Tibial nerve (tissue), 4 donors: ENCODE measurements around the gene C1orf53. TPM values are rescaled to one million over a fixed set of nuclear protein-coding genes. Genes with fewer than 3 reads are reported as not detected.

Source experiments
- DNase-seq, 2 donors: peaks; one replicate each; pipeline ENCODE4 v3.0.0-alpha.2; 2019; ENCODE audit warnings: low spot score in 2 of 2
- H3K27ac ChIP-seq, 4 donors: fragments of 200-600 bp; sonication (generic) in 3 of 4; one replicate each; pipeline ENCODE4 v1.5.1; 2017 to 2019; ENCODE audit warnings: mild to moderate bottlenecking in 1 of 4
- H3K27me3 ChIP-seq, 2 donors: fragments of 200-600 bp; sonication (generic) in 1 of 2; one replicate each; pipeline versions ENCODE4 v1.5.1 to v1.6.0; 2017 to 2019
- H3K36me3 ChIP-seq, 3 donors: fragments of 200-600 bp; sonication (generic); one replicate each; pipeline ENCODE4 v1.5.1; 2018 to 2019
- H3K4me1 ChIP-seq, 4 donors: fragments of 200-600 bp; sonication (generic) in 3 of 4; one replicate each; pipeline ENCODE4 v1.5.1; 2017 to 2019
- H3K4me3 ChIP-seq, 4 donors: fragments of 200-600 bp; sonication (generic) in 3 of 4; one replicate each; pipeline ENCODE4 v1.5.1; 2017 to 2019; ENCODE audit warnings: mild to moderate bottlenecking in 1 of 4, moderate library complexity in 1 of 4
- H3K9me3 ChIP-seq, 4 donors: fragments of 200-600 bp; sonication (generic) in 3 of 4; one replicate each; pipeline ENCODE4 v1.5.1; 2017 to 2019
- CTCF ChIP-seq, 5 experiments: fragments of 200-600 bp in 3 of 5; fragments of 450-650 bp in 2 of 5; sonication (generic) in 3 of 5; IDR thresholded peaks; one replicate each; pipeline ENCODE4 v1.5.1; 2016 to 2019; ENCODE audit warnings: antibody characterized with exemption in 5 of 5, mild to moderate bottlenecking in 3 of 5, moderate library complexity in 2 of 5
- EP300 ChIP-seq, 2 donors: sonication (generic); formaldehyde crosslinking; IDR thresholded peaks; one replicate each; pipeline ENCODE4 v1.6.1; 2017; ENCODE audit warnings: antibody characterized with exemption in 2 of 2, mild to moderate bottlenecking in 1 of 2
- POLR2A ChIP-seq, 2 donors: fragments of 450-650 bp; IDR thresholded peaks; one replicate each; pipeline ENCODE4 v1.6.1; 2017; ENCODE audit warnings: antibody characterized with exemption in 2 of 2, mild to moderate bottlenecking in 2 of 2, moderate library complexity in 2 of 2
- WGBS, 2 donors: methylation state at CpG; one replicate each; pipeline ENCODE4 v1.1.5; 2018; 5-methylcytosine and 5-hydroxymethylcytosine counted together
- total RNA-seq, 4 donors: library from RNA; depleted of rRNA; stranded (reverse); fragments of >200 nt; gene quantifications; one replicate each; pipeline ENCODE4 v1.1.0, GENCODE V29; 2016

C1orf53 gene
- total RNA-seq, 4 donors from 2014 or later, result not detected

GRCh38 chr1:197918807-197919345 lies 16.4 kb downstream of the C1orf53 start:
- Histone ChIP-seq H3K9me3 (no peaks in the 10 kb centered on the region), H3K4me3 (no peak overlapping the region), H3K27me3 (peaks cover 10 to 96% of the 10 kb centered on the region in 2 donors), H3K36me3 (no peaks in the 10 kb centered on the region), H3K4me1 (peaks cover 0 to 72% (median 29%) of the 10 kb centered on the region in 4 donors), H3K27ac (no peak overlapping the region)
- no peak for DNase-seq
- 9 to 14% methylated on average over 16 of the region's 16 CpGs for WGBS, 2 donors
- TF ChIP-seq EP300 (IDR thresholded peaks at IDR 0.05) (no peak), POLR2A (IDR thresholded peaks at IDR 0.05) (no peak), CTCF (IDR thresholded peaks at IDR 0.05) (no peak)

- H3K36me3 ChIP-seq, result no peaks in the 10 kb centered on the region
- no peak overlapping the region for H3K4me3 ChIP-seq
- TF ChIP-seq EP300 (IDR thresholded peaks at IDR 0.05) (peak in 1 of 2 donors; percentile 35), CTCF (IDR thresholded peaks at IDR 0.05) (no peak), POLR2A (IDR thresholded peaks at IDR 0.05) (no peak)
- no peak for DNase-seq
- no peak overlapping the region for H3K27ac ChIP-seq
- 9 to 14% methylated on average over 21 to 26 of the region's 35 CpGs for WGBS, 2 donors
- no peaks in the 10 kb centered on the region for H3K9me3 ChIP-seq
- peaks cover 0 to 66% (median 29%) of the 10 kb centered on the region in 4 donors for H3K4me1 ChIP-seq
- H3K27me3 ChIP-seq, result peaks cover 10 to 92% of the 10 kb centered on the region in 2 donors
These were observed 17.1 kb downstream of the C1orf53 start for GRCh38 chr1:197919346-197920066.

- H3K4me3 ChIP-seq, result no peak overlapping the region
- no peaks in the 10 kb centered on the region for H3K36me3 ChIP-seq
- H3K9me3 ChIP-seq, result no peaks in the 10 kb centered on the region
- 8 to 25% methylated on average over 9 to 10 of the region's 11 CpGs for WGBS, 2 donors
- peaks cover 0 to 65% (median 29%) of the 10 kb centered on the region in 4 donors for H3K4me1 ChIP-seq
- H3K27ac ChIP-seq, result no peak overlapping the region
- TF ChIP-seq CTCF (IDR thresholded peaks at IDR 0.05), result no peak
- no peak for TF ChIP-seq POLR2A (IDR thresholded peaks at IDR 0.05)
- TF ChIP-seq EP300 (IDR thresholded peaks at IDR 0.05), result no peak
- DNase-seq, result no peak
- peaks cover 10 to 92% of the 10 kb centered on the region in 2 donors for H3K27me3 ChIP-seq
These were observed 17.6 kb downstream of the C1orf53 start for GRCh38 chr1:197920067-197920396.

- H3K27me3 ChIP-seq, result peaks cover 10 to 87% of the 10 kb centered on the region in 2 donors
- WGBS, 2 donors, result 32 to 42% methylated on average over 19 of the region's 19 CpGs
- no peaks in the 10 kb centered on the region for H3K36me3 ChIP-seq
- no peaks in the 10 kb centered on the region for H3K9me3 ChIP-seq
- H3K4me3 ChIP-seq, result no peak overlapping the region
- TF ChIP-seq CTCF (IDR thresholded peaks at IDR 0.05) (no peak), POLR2A (IDR thresholded peaks at IDR 0.05) (no peak), EP300 (IDR thresholded peaks at IDR 0.05) (no peak)
- H3K4me1 ChIP-seq, result peaks cover 0 to 60% (median 29%) of the 10 kb centered on the region in 4 donors
- DNase-seq, result no peak
- H3K27ac ChIP-seq, result no peak overlapping the region
These were observed 18.1 kb downstream of the C1orf53 start for GRCh38 chr1:197920414-197921117.
